ENCODE data around the gene EIF4EBP2. TPM values are rescaled to one million over a fixed set of nuclear protein-coding genes. Genes with fewer than 3 reads are reported as not detected.

EIF4EBP2 gene
- total RNA-seq, 1 experiment from 2014 or later, result 93.2 TPM

GRCh38 chr10:70369498-70370018, 34.4 kb upstream of the EIF4EBP2 start:
- Mint-ChIP-seq H3K9me3 (no peaks in the 10 kb centered on the region), H3K4me1 (peaks cover 24 to 31% of the 10 kb centered on the region in 2 experiments), H3K27me3 (ENCODE audit: low read depth) (no peaks in the 10 kb centered on the region), H3K36me3 (ENCODE audit: insufficient read depth in 1 of 3, low read depth in 3 of 3) (peaks cover 10 to 14% (median 12%) of the 10 kb centered on the region in 3 experiments; a peak in 5 of 7 replicates), H3K4me3 (no peak overlapping the region), H3K27ac (peak overlapping the region in 2 of 3 experiments; percentile 61 to 91; a peak in 3 of 7 replicates)
- no peak for DNase-seq
- Histone ChIP-seq H2AFZ (ENCODE audit: low read length) (no peak overlapping the region), H2BK5ac (ENCODE audit: insufficient read length, low read length) (no peak overlapping the region), H3K79me2 (ENCODE audit: insufficient read depth, low read length) (no peaks in the 10 kb centered on the region), H3K14ac (ENCODE audit: insufficient read depth, low read length) (no peak overlapping the region), H4K91ac (ENCODE audit: insufficient read length, low read depth, low read length) (no peak overlapping the region), H4K5ac (ENCODE audit: insufficient read length, low read depth, low read length) (no peak overlapping the region), H3K4me2 (ENCODE audit: insufficient read depth, insufficient read length, low read length) (no peak overlapping the region), H3K9me3 (ENCODE audit: control insufficient read depth, low read depth, low read length) (no peaks in the 10 kb centered on the region), H2BK12ac (ENCODE audit: insufficient read length, low read depth, low read length) (no peak overlapping the region), H3K27me3 (ENCODE audit: insufficient read depth, low read length) (no peaks in the 10 kb centered on the region), H2BK15ac (ENCODE audit: low read depth, low read length) (no peak overlapping the region), H2BK120ac (ENCODE audit: low read depth, low read length, poor library complexity, severe bottlenecking) (no peak overlapping the region), H3K79me1 (ENCODE audit: insufficient read depth, low read depth, low read length, poor library complexity, severe bottlenecking) (no peaks in the 10 kb centered on the region), H3K4me1 (ENCODE audit: insufficient read depth, low read length) (no peaks in the 10 kb centered on the region), H3K18ac (ENCODE audit: insufficient read length, low read depth, low read length) (no peak overlapping the region), H4K20me1 (ENCODE audit: control insufficient read depth, insufficient read depth, insufficient read length) (no peaks in the 10 kb centered on the region), H3K56ac (ENCODE audit: insufficient read length, low read depth, low read length) (no peak overlapping the region), H3K27ac (ENCODE audit: insufficient read length, low read depth, low read length) (no peak overlapping the region), H2BK20ac (ENCODE audit: low read depth, low read length, poor library complexity, severe bottlenecking) (no peak overlapping the region), H3T11ph (ENCODE audit: low read length) (no peak overlapping the region), H2AK5ac (ENCODE audit: insufficient read length, low read length) (no peak overlapping the region), H3K23ac (ENCODE audit: insufficient read length, low read depth, low read length) (no peak overlapping the region), H3K23me2 (ENCODE audit: insufficient read length, low read depth, low read length, poor library complexity, severe bottlenecking) (no peaks in the 10 kb centered on the region), H4K8ac (replicated peaks; ENCODE audit: insufficient read length, low read depth, low read length) (no peak overlapping the region), H3K9ac (ENCODE audit: extremely low read depth, insufficient read length, low read length) (no peak overlapping the region), H3K4ac (ENCODE audit: low read depth, low read length) (no peak overlapping the region)
- TF ChIP-seq CTCF (conservative IDR thresholded peaks at IDR 0.05), result no peak
- WGBS (ENCODE audit: extremely low coverage, insufficient read length, low lambda C conversion rate), result no CpG with 5 or more reads among the region's 8 CpGs

Data from H9 (cell line).